ENCODE measurements around the gene MAML3.

MAML3 gene

GRCh38 chr4:140153718-140154571 is at the start of gene MAML3:
MAML3 (minus strand) TSS chr4:140154184; CDS start chr4:140153327, 857 bp downstream.
- H3K4me3 ChIP-seq (ENCODE audit: control insufficient read depth, low read depth, low read length): peak within 1 kb of the TSS; percentile 78
- peak; percentile 86 for DNase-seq (ENCODE audit: low read depth)
- TF ChIP-seq CTCF (IDR thresholded peaks at IDR 0.05; ENCODE audit: control insufficient read depth, insufficient read depth, low read depth, low read length, missing control alignments): no peak

- no peak overlapping the region for H3K4me3 ChIP-seq (ENCODE audit: control insufficient read depth, low read depth, low read length)
- TF ChIP-seq CTCF (IDR thresholded peaks at IDR 0.05; ENCODE audit: control insufficient read depth, insufficient read depth, low read depth, low read length, missing control alignments): no peak
These were observed 45.0 kb upstream of the MAML3 start for GRCh38 chr4:140198942-140199341.

GRCh38 chr4:140195806-140196205 is 41.8 kb upstream of the MAML3 start:
- TF ChIP-seq CTCF (IDR thresholded peaks at IDR 0.05; ENCODE audit: control insufficient read depth, insufficient read depth, low read depth, low read length, missing control alignments): peak; percentile 4
- no peak for DNase-seq (ENCODE audit: low read depth)

More at GRCh38 chr4:140198942-140199341, 45.0 kb upstream of the MAML3 start:
- no peak for DNase-seq (ENCODE audit: low read depth)

GRCh38 chr4:140189805-140190204 is 35.8 kb upstream of the MAML3 start:
- no peak overlapping the region for H3K4me3 ChIP-seq (ENCODE audit: control insufficient read depth, low read depth, low read length)
- TF ChIP-seq CTCF (IDR thresholded peaks at IDR 0.05; ENCODE audit: control insufficient read depth, insufficient read depth, low read depth, low read length, missing control alignments): no peak
- no peak for DNase-seq (ENCODE audit: low read depth)

More at GRCh38 chr4:140195806-140196205, 41.8 kb upstream of the MAML3 start:
- no peak overlapping the region for H3K4me3 ChIP-seq (ENCODE audit: control insufficient read depth, low read depth, low read length)

GRCh38 chr4:140188975-140189374 is 35.0 kb upstream of the MAML3 start:
- H3K4me3 ChIP-seq (ENCODE audit: control insufficient read depth, low read depth, low read length): no peak overlapping the region
- DNase-seq (ENCODE audit: low read depth): peak; percentile 43
- TF ChIP-seq CTCF (IDR thresholded peaks at IDR 0.05; ENCODE audit: control insufficient read depth, insufficient read depth, low read depth, low read length, missing control alignments): no peak

GRCh38 chr4:140187316-140187695 is 33.3 kb upstream of the MAML3 start:
- no peak overlapping the region for H3K4me3 ChIP-seq (ENCODE audit: control insufficient read depth, low read depth, low read length)
- TF ChIP-seq CTCF (IDR thresholded peaks at IDR 0.05; ENCODE audit: control insufficient read depth, insufficient read depth, low read depth, low read length, missing control alignments): no peak
- no peak for DNase-seq (ENCODE audit: low read depth)

All from AG09309 (cell line).